ENCODE results near the gene SLC35B2.
A peak's percentile ranks its signal among the peaks of the same experiment; 100 is the strongest.

Gene SLC35B2, protein sequence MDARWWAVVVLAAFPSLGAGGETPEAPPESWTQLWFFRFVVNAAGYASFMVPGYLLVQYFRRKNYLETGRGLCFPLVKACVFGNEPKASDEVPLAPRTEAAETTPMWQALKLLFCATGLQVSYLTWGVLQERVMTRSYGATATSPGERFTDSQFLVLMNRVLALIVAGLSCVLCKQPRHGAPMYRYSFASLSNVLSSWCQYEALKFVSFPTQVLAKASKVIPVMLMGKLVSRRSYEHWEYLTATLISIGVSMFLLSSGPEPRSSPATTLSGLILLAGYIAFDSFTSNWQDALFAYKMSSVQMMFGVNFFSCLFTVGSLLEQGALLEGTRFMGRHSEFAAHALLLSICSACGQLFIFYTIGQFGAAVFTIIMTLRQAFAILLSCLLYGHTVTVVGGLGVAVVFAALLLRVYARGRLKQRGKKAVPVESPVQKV

DNA sequence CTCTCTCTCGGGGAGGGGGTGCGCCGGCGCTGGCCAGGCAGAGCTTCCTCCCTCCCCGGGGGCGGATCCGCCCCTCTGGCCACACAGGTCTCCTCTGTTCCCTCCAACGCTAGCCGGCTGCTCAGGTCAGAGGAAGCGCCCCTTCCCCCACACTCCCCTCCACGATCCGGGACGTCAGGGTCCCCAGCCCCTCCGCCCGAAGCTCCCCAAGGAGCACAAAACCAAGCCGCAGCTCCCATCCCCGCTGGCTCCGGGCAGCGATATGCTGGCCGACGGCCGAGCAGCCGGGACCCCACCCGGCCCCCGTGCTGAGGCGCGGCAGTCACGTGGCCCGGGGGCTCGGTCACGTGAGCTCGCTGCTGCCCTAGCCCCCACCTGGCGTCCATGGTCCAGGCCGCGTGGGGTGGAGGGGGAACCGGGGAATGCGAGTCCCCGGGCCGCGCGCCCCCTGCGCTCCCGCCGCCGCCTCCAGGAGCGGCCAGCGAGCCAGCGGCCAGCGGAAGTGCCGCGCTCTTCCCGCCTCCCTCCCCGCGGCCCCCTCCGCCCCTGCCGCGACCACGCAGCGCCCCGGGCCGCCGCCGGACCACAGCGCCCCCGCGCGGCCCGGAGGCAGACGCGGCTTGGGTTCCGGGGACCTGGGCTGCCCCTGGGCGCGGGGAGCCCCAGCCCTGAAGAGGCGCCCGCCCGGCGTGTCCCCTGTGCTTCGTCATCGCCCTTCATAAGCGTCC lies at the start of gene SLC35B2:
SLC35B2 (minus strand) TSS at position 504 of the 728 bp plus-strand sequence; CDS start at position 386, 118 bp downstream.
- DNase-seq: peak; percentile 65

DNA sequence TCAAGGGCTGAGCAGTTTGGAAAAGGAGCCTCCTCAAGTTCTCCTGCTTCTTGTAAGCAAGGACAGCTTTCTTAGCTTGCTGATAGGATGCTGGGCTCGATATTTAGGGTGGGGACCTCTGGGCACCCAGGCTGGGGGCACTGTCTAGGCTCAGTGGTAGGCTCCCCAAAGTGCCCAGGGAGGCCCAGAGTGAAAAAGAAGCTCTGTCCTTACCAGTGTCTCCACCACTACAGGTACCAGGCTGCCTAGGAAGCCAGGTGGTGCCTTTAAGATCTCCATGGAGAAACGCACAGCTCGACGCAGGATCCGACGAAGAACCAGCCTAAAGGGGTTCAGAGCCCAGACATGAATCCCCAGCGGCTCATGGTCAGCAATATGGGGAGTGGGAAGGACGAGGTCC lies 49.4 kb upstream of the SLC35B2 start:
- no peak for DNase-seq

DNA sequence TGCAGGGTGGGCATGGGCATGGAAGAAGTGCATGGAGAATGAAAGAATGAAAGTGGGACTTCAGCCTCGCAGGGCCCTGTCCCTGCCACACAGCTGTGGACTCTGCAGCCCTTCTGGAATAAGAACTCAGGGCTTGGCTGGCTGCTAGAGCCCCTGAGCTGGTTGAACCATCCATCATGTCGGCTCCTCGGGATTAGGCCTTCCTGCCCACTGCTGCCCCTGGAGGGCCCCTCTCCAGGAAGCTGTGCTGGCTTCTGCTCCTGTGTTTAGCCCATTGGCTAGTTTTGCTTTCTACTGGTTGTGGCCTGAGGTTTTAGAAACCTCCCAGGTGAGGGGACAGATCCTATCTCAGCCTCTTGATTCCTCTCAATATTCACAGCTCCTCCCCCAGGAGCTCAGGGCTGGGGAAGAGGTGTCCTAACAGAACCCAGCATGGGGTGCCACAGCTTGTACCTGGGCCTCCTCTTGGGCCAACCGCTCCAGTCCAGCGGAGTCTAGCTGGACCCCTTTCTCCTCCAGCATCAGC lies 47.9 kb upstream of the SLC35B2 start:
- no peak for DNase-seq

DNA sequence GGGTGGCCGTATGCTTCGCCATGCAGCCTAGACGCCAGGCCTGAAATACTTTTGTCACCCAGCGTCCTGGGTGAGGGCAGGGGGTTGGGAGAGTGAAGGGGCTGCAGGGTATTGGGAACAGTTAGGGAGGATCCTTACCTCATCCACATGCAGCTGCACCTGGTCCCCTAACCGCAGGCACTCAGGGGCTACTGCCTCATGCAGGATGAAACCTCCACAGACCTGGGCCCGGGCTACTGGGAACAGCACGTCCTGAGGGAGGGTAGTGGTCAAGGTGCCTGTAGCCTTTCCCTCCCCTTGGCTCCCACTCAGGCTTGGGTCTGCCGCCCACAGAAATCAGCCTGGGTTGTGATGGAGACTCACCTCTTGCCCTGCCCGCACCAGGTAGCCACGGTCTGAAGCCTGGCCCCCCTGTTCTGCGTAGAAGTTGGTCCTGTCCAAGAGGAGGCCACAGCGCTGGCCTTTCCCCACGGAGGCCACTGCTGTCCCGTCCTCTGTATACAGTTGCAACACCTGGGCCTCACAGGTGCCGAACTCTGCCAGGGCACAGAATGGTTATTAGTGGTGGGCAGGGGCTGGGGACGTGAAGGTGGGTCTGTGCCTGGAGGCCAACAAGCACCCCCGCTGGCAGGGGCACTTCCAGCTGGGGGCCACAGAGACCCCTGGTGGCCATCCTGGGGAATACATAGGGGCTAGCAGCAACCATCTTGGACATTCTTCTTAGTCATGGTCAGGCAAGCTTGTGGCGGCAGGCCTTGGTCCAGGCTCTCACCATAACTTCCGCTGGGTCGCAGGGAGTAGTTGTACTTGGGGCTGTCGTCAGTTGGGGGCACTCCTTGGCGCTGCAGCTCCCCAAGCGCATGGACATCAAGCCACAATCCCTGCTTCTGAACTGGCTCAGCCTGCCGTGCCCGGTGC lies 47.2 kb upstream of the SLC35B2 start:
- DNase-seq: peak; percentile 35

DNA sequence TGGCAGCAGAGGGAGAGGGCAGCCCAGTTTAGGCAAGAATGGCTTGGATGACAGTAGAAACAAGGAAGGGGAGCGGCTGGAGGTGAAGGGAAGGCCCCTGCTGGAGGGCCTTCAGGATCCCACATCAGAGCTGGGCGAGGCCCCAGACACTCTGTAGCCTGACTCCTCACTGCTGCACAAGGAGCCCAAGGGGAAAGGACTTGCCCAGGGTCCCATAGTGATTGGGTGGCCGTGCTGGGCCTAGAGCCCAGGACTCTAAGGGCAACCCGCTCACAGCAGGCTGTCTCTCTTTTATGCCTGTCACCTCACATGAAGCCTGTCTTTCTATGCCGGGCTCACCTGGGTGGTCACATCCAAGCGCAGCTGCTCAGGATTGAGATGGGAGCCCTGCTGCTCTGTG lies 46.5 kb upstream of the SLC35B2 start:
- no peak for DNase-seq

DNA sequence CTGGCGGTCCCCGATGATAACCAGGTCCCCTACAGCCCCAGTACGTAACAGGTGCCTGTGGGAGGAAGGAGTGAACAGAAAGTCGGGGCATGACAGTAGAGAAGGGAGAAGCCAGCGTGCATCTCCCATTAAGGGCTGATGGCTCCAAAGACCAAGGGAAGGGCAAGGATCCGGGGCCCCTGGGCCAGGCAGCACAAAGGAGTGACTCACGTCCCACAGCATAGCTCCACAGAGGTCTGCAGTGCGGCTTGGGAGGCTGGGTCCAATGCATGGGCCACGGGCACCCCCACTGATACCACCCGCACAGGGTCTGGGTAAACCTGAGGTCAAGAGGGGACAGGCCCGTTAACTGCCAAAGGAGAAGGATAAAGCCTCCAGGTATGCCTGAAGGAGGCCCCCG lies 45.5 kb upstream of the SLC35B2 start:
- no peak for DNase-seq

DNA sequence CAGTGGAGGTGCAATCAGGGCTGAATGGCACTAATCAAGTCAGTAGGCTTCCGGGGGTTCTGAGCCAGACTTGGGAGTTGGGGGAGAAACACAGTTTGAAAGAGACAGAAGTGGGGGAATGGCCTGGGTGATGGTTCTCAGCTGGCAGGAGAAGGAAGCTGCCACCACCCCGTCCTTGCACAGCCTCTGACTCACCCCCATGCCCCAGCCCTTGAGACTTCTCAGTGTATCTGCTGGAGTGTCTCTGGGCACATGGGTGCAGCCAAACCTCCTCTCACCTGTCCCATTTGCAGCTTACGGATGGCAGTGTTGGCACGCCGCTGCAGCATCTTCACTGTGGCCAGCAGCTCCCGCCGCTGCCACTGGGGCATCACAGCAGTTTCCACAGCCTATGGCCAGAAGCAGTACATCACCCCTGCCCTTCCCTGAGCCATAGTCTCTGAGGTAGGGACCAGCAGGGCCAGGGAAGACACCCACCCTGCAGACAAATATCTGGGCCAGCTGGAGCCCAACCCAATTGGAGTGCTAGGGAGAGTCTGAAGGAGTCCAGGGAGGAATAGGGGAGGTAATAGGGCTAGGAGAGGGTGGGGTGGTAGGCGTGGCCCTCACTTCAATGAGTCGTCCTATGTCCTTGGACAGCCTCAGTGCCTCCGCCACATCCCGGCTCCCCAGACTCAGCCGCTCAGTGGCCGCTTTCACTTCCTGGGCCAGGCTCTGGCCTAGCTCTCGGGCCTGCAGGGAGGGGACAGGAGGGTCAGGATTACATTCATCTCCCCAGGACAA lies 44.6 kb upstream of the SLC35B2 start:
- DNase-seq: no peak

DNA sequence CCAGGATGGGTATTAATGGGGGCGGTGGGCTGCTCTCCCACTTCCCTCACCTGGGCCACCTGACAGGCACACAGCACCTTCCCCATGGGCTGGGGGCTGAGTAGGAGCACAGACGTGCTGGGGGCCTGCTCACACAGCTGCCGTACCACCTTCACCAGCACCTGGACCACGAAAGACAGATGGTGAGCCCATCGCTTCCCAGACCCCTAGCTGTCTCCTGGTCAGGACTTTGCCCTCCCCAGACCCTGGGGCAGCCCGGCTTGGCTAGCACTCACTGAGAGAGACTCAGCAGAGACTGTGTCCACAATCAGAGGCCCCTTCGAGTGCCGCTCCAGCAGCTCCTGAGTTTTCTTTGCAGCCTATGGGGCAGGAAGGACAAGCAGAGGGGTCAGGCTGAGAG lies 43.8 kb upstream of the SLC35B2 start:
- no peak for DNase-seq

DNA sequence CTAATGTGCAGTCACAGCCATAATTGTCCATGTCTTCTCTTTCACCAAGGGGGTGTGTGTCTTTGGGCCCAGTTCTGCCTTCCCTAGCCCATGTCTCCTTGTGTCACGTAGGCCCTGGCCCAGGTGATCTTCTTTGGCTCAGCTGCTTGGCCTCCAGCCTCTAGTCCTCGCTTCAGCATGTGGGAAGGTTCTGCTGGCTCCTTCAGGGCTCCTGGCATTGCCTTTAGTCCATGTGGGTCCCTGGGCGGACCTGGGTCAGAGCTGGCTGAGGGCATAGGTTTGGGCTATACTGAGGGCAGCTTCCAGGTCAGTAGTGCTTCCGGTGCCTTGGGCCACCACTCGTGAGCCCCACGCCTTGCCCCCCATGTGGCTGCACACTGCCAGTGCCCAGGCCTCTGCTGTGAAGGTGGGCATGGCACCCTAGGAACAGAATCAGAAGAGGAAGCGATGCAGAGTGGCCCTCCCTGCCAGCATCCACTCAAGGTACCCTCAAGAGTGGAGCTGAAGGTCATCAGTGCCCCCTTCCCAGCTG lies 43.0 kb upstream of the SLC35B2 start:
- DNase-seq: no peak

DNA sequence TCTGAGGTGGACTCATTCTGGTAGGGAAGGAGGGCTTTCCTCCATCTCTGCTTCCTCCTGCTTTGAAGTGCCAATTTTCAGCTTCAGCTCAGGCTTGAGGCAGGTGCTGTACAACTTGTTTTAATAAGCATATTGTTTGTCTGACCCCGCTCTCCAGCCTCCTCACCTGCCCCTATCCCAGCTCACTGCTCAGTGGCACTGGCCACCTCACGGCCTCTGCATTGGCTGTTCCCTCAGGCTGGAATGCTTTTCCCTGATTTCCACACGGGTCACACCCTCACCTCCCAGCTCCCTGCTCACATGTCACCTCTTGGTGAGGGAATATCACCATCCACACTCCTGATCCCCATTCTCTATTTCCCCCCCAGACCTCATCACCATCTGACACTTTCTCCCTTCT lies 41.5 kb upstream of the SLC35B2 start:
- DNase-seq: no peak

DNA sequence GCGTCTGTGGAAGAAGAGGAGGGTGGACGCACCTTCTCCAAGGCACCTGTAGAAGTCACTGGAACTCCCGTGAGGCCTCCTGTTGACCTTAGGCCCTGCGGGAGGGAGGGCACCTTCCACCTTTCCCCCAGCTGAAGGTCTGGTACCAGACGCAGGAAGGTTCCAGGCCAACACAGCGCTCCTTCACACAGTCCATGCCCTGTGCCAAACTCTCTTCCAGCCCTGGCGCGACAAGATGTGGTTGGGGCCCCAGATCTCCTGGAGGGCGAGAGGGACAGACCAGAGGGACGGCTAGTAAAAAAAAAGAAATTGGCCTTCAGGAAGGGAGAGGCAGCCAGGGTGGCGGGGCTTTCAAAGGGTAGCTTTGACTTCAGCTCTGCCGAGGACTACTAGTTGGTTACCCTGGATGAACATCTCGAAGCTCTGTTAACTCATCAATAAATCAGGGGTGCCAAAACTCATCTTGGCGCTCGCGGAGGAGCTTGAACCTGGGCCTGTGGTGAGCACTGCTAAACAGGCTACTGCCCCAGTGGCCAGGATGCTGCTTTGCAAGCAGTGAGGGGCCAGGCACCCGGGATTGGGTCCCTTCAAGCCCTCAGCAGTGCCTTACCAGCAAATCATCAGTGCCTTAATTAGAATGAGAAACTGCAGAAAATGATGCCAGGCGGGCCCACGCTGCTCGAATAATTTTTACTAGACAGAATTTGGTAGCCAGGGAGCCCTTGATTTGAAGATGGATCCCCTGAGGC lies 40.9 kb upstream of the SLC35B2 start:
- DNase-seq: no peak

DNA sequence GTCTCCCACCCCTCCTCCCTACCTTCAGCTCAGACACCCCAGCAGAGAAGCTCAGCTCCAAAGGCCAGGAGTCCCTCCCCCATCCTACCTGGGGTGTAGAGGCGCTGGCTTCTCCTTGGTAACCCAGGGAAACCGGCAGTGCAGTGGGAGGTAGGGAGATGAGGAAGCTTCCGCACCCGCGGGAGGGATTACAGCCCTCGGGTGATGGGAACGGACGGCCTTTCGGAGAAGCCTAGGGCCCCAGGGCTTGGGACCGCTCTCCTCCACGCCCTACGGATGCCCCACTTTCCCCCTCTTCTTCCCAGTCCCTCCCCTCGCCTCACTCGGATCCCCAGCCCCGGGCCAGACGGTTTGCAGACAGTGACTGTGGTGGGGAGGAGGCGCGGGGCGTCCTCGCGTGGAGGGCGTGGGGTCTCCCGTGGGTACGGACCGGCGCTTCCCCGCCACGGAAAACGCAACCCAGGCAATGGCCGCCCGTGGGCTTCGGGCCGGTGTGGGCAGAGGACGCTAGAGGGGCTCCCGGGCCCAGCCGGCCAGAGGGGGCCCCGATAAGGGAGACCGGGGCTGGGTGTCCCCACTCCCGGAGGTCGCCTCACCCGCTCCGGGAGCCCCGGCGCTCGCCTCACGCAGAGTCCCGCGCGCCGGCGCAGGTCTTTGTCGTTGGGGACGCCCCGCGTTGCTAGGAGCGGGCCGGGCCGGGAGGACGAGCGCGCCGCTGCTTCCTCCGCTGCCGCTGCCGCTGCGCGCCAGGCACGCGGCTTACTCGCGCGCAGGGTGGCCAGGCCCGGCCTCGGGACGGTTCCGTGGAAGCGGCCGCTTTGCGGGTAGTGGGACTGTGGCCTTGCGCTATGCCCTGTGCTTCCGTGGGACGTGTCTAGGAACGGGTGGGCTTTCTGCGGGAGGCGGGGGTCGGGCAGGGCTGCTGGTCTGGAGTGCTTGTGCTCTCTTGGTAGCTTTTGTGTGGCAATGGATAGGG lies 40.0 kb upstream of the SLC35B2 start:
- peak; percentile 52 for DNase-seq

DNA sequence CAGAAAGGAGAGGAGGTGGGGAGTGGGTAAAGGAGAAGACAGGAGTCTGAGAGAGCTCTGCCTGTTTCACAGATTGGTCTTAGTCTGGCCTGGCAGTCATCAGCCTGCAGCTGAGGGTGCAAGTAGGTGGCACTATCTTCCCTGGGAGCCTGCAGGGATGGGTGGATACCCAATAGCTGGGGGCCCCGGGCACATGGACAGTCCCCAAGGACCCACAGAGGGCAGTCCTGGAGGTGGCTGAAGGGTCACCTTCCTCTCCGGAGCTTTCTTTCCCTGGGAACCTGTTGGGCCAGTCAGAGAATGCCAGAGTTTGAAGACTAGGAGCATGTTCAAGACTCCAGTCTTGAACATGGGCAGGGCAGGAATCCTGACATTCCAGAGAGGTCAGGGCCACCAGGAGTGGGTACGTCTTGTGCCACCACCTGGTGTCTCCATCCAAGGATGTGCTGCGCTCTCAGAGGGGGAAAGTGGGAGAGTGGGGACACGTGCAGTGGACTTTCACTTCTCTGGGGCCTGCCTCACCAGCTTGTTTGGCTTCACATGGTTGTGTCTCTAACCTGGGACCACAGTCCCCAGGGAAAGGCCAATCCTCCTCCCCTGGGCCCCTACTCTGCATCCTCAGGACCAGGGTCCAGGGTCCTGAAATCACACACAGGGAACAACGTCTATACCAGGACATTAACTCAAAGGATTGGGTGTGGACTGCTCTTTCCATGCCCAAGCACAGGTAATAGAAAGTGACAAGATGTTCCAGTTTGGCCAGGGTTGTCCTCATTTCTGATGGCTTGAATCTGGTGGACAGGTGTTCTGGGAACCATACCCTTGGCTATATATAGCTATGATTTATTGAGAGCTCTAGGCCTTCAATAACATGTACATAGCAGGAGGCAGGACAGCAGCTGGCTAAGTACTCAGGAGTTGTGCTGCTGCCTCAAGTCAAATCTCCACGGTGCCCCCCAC lies 37.8 kb upstream of the SLC35B2 start:
- DNase-seq: no peak

DNA sequence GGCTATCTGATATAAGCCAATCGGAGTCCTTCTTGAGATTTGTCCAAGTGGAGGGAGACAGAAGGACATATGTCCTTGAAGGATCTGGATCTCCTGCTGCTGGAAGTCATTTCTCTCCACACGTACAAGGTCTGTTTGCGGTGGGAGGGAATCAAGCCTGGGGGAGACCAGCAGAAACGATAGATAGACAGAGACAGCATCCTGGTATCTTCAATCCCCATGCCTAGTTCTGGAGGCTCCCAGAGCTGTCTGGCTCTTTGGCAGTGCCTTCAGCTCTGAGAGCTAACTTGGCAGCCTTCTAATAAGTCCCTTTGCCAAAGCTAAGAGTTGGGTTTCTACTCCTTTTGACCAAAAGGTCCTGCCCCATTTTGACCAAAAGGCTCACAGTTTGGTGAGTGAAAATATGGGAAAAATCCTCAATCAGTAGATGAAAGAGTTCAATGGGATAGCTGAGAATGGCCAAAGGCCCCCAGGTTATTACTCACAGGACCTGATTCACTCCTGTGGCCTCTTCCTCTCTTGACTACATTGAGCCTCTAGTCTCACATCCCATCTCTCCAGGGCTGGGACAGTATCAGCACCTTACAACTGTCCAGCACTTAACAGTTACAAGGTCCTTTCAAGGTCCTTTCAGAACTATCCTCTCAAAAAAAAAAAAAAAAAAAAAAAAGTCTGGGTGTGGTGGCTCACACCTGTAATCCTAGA lies 35.5 kb upstream of the SLC35B2 start:
- no peak for DNase-seq

DNA sequence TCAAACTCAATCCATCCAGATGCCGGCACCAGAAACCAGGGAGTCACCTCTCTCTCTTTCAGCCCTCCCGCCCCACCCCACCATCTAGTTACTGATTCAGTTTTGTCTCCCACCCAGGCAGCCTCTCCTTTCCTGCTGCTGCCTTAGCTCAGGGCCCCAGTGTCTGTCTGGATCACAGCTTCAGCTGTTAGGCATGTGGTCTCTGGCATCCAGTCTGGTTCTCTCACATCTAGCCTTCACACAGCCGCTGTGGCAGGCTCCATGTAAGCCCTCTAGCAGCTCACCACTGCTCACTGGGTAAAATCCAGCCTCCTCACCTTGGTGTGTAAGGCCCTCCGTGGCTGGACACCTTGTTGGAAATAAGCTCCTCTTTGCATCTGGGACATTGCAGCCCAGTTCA lies 34.5 kb upstream of the SLC35B2 start:
- no peak for DNase-seq

DNA sequence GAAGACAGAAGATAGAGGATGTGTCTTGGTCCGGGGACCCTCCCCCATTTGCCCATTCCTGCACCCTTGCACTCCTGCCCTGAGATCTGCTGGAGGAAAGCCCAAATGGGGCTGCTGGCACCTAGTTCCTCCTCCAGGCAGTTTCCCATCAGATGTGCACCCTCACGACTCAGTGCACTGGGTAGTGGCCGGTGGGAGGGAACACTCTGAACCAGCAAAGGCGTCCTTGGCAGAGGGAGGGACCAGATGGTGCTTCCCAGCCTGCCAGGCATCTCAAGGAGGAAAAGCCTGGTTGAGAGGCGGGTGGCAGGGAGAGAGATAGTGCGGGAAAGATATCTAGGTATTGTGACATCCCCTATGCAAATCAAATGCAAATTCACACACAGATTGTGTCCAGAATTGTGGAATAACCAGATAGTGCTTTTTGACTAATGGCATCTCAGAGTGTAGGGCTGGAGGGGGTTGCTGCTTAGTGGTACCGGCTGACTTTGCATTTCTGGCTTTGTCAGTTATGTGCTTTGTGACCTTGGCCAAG lies 32.5 kb upstream of the SLC35B2 start:
- no peak for DNase-seq

DNA sequence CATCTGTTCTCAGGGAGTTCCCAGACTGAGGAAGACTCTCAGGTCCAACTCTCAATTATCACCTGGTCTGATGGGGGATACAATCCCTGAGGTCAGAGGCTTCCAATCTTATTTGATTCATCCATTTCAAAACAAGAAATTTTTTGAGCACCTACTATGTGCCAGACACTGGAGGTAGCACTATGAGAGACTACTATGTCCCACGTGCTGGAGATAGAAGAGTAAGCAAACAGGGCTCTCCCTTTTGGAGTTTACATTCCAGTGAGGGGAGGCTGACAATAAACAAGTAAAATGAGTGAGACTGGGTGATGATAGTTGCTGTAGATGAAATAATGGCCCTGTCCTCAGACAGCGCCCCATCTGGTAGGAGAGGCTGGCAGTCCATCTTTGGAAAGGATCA lies 29.4 kb upstream of the SLC35B2 start:
- no peak for DNase-seq

DNA sequence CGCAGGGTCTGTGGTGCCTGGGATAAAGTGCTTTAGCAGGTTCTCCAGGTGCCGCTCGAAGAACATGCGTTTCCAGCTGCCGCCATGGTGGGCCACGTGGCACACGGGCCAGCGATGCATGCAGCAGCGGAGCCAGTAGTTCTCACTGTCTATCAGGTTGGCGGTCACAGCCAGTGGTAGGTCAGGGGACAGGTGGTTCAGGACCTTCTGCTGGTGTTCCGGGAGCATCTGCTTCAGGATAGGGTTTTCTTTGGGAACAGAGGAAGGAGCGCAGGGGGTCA lies 28.9 kb upstream of the SLC35B2 start:
- DNase-seq: no peak
